Liver (tissue), 3 donors: ENCODE results near the gene TPSB2.

Source experiments
- ATF3 ChIP-seq: IDR thresholded peaks from 2 replicates; pipeline ENCODE4 v1.6.1; 2016; ENCODE audit warnings: antibody characterized with exemption
- EGR1 ChIP-seq, 2 donors: IDR thresholded peaks; 2 replicates each; pipeline ENCODE4 v1.6.1; 2016 to 2018; ENCODE audit warnings: antibody characterized with exemption in 2 of 2, low read depth in 2 of 2
- GABPA ChIP-seq, 2 donors: IDR thresholded peaks in 1 of 2; conservative IDR thresholded peaks in 1 of 2; 2 replicates each; pipeline ENCODE4 v1.6.1; 2016; ENCODE audit warnings: antibody characterized with exemption in 2 of 2, mild to moderate bottlenecking in 1 of 2, moderate library complexity in 1 of 2
- HNF4A ChIP-seq, 2 donors: conservative IDR thresholded peaks; 2 replicates each; pipeline ENCODE4 v1.6.1; 2016; ENCODE audit warnings: antibody characterized with exemption in 2 of 2, mild to moderate bottlenecking in 2 of 2
- RAD21 ChIP-seq, 2 donors: IDR thresholded peaks; 2 replicates each; pipeline ENCODE4 v1.6.1; 2016; ENCODE audit warnings: antibody characterized with exemption in 2 of 2, mild to moderate bottlenecking in 2 of 2
- REST ChIP-seq: IDR thresholded peaks from 2 replicates; pipeline ENCODE4 v1.6.1; 2016; ENCODE audit warnings: antibody characterized with exemption, mild to moderate bottlenecking
- SP1 ChIP-seq: IDR thresholded peaks from 2 replicates; pipeline ENCODE4 v1.6.1; 2018; ENCODE audit warnings: antibody characterized with exemption, mild to moderate bottlenecking
- YY1 ChIP-seq: IDR thresholded peaks from 2 replicates; pipeline ENCODE4 v1.6.1; 2016; ENCODE audit warnings: antibody characterized with exemption, mild to moderate bottlenecking
- TF ChIP-seq, protein P1 (sequence below): IDR thresholded peaks from 2 replicates; pipeline ENCODE4 v1.6.1; 2016; ENCODE audit warnings: antibody characterized with exemption
- TF ChIP-seq, protein P2 (sequence below): fragments of 150-350 bp; IDR thresholded peaks from 2 replicates; pipeline ENCODE4 v1.5.1; 2017; ENCODE audit warnings: improper control_type of control experiment, low read depth, low read length; ENCODE audit not compliant: missing input control
- TF ChIP-seq, protein P3 (sequence below): IDR thresholded peaks from 2 replicates; pipeline ENCODE4 v1.6.1; 2016; ENCODE audit warnings: antibody characterized with exemption
- donor health status: healthy.
- donor health status: healthy.

- TF ChIP-seq, protein P1, sequence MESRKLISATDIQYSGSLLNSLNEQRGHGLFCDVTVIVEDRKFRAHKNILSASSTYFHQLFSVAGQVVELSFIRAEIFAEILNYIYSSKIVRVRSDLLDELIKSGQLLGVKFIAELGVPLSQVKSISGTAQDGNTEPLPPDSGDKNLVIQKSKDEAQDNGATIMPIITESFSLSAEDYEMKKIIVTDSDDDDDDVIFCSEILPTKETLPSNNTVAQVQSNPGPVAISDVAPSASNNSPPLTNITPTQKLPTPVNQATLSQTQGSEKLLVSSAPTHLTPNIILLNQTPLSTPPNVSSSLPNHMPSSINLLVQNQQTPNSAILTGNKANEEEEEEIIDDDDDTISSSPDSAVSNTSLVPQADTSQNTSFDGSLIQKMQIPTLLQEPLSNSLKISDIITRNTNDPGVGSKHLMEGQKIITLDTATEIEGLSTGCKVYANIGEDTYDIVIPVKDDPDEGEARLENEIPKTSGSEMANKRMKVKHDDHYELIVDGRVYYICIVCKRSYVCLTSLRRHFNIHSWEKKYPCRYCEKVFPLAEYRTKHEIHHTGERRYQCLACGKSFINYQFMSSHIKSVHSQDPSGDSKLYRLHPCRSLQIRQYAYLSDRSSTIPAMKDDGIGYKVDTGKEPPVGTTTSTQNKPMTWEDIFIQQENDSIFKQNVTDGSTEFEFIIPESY, result no peak
- TF ChIP-seq HNF4A (conservative IDR thresholded peaks at IDR 0.05), result no peak
- TF ChIP-seq, protein P2, sequence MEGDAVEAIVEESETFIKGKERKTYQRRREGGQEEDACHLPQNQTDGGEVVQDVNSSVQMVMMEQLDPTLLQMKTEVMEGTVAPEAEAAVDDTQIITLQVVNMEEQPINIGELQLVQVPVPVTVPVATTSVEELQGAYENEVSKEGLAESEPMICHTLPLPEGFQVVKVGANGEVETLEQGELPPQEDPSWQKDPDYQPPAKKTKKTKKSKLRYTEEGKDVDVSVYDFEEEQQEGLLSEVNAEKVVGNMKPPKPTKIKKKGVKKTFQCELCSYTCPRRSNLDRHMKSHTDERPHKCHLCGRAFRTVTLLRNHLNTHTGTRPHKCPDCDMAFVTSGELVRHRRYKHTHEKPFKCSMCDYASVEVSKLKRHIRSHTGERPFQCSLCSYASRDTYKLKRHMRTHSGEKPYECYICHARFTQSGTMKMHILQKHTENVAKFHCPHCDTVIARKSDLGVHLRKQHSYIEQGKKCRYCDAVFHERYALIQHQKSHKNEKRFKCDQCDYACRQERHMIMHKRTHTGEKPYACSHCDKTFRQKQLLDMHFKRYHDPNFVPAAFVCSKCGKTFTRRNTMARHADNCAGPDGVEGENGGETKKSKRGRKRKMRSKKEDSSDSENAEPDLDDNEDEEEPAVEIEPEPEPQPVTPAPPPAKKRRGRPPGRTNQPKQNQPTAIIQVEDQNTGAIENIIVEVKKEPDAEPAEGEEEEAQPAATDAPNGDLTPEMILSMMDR, result no peak
- TF ChIP-seq, protein P3, sequence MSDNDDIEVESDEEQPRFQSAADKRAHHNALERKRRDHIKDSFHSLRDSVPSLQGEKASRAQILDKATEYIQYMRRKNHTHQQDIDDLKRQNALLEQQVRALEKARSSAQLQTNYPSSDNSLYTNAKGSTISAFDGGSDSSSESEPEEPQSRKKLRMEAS, result no peak
- no peak for TF ChIP-seq REST
- no peak for TF ChIP-seq RAD21 (IDR thresholded peaks at IDR 0.05)
- no peak for TF ChIP-seq ATF3
- no peak for TF ChIP-seq YY1
- TF ChIP-seq GABPA (IDR thresholded peaks at IDR 0.05 in 1 of 2, conservative IDR thresholded peaks at IDR 0.05 in 1 of 2), result no peak
- TF ChIP-seq EGR1 (IDR thresholded peaks at IDR 0.05; ENCODE audit: low read depth in 2 of 2), result no peak
- no peak for TF ChIP-seq SP1
Observed at GRCh38 chr16:1256874-1257322, 26.9 kb upstream of the TPSB2 start.
